RCC 7860 (cell line): ENCODE results near the gene FNDC3B.
A peak's percentile ranks its signal among the peaks of the same experiment; 100 is the strongest.

Source experiments
- DNase-seq: peaks from one replicate; pipeline ENCODE4 v3.0.0-alpha.2; 2015; ENCODE audit warnings: low spot score
- FAIRE-seq: peaks from 2 replicates; lab custom pipeline; 2012; peaks lifted over from hg19 to GRCh38; lab: Jason Lieb, UNC

FNDC3B gene

GRCh38 chr3:172203522-172204258 lies 164.3 kb downstream of the FNDC3B start:
- no peak for FAIRE-seq

DNA sequence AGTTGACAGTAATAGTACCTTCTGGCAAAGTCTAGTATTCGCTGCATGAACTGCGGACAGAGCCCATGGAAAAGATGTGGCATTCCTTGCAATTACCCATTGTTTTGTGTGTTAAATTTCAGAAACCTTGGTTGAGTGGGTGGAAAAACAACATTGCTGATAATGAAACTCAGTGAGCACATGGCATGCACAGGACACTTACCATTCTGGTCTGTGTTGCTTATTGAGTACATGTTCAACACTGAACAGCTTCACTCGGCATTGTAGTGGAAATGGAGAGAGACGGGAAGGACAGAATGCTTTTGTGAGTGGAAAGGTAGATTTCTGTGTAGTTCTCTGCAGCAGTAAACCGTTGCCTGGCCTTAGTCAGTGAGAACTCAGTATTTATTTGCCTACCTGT lies 165.3 kb downstream of the FNDC3B start:
- DNase-seq (no peak), FAIRE-seq (no peak)

More at GRCh38 chr3:172203522-172204258, 164.3 kb downstream of the FNDC3B start:
- no peak for DNase-seq

GRCh38 chr3:172208586-172209332 lies 169.4 kb downstream of the FNDC3B start:
- no peak for DNase-seq
- no peak for FAIRE-seq

- no peak for FAIRE-seq
These were observed 170.2 kb downstream of the FNDC3B start for GRCh38 chr3:172209333-172210321.

GRCh38 chr3:172210355-172210754 lies 171.0 kb downstream of the FNDC3B start:
- DNase-seq (no peak), FAIRE-seq (no peak)

More at GRCh38 chr3:172209333-172210321, 170.2 kb downstream of the FNDC3B start:
- peak; percentile 50 for DNase-seq

- no peak for DNase-seq
- no peak for FAIRE-seq
These were observed 171.7 kb downstream of the FNDC3B start for GRCh38 chr3:172211123-172211522.

GRCh38 chr3:172213200-172213599 lies 173.8 kb downstream of the FNDC3B start:
- peak; percentile 61 for FAIRE-seq

GRCh38 chr3:172213904-172214303 lies 174.5 kb downstream of the FNDC3B start:
- FAIRE-seq (no peak), DNase-seq (no peak)

More at GRCh38 chr3:172213200-172213599, 173.8 kb downstream of the FNDC3B start:
- peak; percentile 62 for DNase-seq

GRCh38 chr3:172216267-172216666 lies 176.9 kb downstream of the FNDC3B start:
- no peak for DNase-seq
- FAIRE-seq: no peak

DNA sequence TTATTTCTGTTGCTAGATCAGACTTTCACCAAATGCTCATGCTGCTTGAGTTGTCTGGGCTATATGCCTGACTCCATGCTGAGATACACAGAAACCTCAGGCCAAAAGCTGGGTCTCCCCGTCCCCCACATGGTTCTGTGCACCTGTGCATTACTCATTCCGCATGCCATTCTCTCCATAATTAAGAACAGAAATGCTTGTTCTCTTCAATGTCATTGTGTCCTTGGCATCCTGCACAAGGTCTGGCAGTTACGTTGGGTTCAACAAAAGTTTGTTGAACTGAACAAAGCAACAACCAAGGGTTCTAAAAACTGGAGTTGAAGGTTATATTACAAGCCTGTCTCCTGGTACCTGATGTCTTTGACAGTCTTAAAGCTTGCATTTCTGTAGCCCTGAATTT lies 177.5 kb downstream of the FNDC3B start:
- FAIRE-seq: no peak
- DNase-seq: no peak

GRCh38 chr3:172217877-172218276 lies 178.5 kb downstream of the FNDC3B start:
- no peak for FAIRE-seq
- DNase-seq: no peak

- FAIRE-seq: no peak
These were observed 179.3 kb downstream of the FNDC3B start for GRCh38 chr3:172218350-172219323.

DNA sequence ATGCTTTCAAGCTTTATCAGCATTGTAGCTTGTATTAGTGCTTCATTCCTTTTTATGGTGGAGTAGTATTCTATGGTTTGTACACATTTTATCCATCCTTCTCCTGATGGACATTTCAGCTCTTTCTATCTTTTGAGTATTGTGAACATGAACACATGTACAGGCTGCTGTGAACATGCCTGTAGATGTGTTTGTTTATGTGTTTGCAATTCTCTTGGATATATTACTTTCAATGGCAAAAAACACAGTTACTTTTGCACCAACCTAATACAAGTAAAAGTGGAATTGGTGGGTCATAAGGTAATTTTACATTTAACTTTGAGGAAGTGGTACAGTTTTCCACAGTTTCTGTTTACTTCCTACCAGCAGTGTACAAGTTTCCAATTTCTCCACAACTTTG lies 180.4 kb downstream of the FNDC3B start:
- no peak for FAIRE-seq
- no peak for DNase-seq

More at GRCh38 chr3:172218350-172219323, 179.3 kb downstream of the FNDC3B start:
- no peak for DNase-seq

DNA sequence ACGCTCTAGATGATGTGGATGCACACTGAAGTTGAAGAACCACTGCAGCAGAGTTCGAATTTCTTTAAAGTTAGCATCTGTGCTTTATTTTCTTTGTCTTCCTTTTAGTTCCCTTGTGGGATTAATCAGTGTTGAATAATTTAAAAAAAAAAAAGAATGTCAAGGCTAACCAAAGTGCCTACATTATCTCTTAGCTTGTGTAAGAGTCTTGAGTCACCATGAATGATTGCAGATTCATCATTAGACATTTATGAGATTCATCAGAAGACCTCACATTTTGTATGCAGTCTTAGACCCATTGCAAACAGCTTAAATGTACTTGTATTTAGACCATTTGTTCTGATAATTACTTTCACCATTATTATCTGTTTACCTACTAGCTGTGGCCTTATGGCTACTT lies 182.2 kb downstream of the FNDC3B start:
- FAIRE-seq: peak; percentile 65
- DNase-seq: peak; percentile 36

GRCh38 chr3:172222478-172223071 lies 183.2 kb downstream of the FNDC3B start:
- FAIRE-seq: no peak

GRCh38 chr3:172223870-172224269 lies 184.5 kb downstream of the FNDC3B start:
- no peak for DNase-seq
- FAIRE-seq: no peak

More at GRCh38 chr3:172222478-172223071, 183.2 kb downstream of the FNDC3B start:
- no peak for DNase-seq

GRCh38 chr3:172224560-172225214 lies 185.3 kb downstream of the FNDC3B start:
- FAIRE-seq (no peak), DNase-seq (no peak)

DNA sequence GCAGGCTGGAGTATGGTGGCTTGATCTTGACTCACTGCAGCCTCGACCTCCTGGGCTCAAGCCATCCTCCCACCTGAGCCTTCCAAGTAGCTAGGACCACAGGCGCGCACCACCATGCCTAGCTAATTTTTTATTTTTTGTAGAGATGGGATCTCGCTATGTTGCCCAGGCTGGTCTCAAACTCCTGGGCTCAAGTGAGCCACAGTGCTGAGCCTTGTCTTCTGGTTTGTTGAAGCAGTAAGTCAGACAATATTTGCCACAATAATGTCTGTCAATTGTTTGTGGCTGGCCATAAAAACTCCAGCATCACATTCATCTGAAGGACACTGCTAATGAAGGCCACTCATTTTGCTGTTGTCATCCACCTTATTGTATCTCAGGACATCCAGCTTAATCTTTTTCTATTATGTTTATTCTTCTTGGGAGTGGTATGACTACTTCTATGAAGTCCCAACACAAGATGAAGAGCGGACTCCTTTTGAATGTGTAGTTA lies 185.9 kb downstream of the FNDC3B start:
- no peak for DNase-seq
- no peak for FAIRE-seq
